Measurements from ENCODE around the gene CEMIP.

DNA sequence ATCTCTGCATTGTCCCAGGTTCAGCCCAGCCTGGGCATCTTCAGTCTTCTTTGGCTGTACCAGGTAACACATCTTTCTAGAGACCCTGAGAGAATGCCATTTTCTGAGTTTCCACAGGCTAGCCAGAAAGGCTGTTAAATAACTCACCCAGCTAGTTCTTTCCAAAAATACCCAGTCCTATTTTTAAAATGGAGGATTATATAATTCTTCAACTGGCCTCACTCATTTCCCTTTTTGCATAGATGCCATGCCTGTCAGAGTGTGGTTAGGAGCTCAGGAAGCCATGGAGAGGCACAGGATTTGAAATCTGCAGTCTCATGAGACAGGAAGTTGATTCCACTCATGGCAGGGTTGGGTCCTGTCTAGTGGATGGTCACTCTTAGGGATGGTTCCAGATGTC, 39.8 kb downstream of the CEMIP start:
- TF ChIP-seq, protein P1, sequence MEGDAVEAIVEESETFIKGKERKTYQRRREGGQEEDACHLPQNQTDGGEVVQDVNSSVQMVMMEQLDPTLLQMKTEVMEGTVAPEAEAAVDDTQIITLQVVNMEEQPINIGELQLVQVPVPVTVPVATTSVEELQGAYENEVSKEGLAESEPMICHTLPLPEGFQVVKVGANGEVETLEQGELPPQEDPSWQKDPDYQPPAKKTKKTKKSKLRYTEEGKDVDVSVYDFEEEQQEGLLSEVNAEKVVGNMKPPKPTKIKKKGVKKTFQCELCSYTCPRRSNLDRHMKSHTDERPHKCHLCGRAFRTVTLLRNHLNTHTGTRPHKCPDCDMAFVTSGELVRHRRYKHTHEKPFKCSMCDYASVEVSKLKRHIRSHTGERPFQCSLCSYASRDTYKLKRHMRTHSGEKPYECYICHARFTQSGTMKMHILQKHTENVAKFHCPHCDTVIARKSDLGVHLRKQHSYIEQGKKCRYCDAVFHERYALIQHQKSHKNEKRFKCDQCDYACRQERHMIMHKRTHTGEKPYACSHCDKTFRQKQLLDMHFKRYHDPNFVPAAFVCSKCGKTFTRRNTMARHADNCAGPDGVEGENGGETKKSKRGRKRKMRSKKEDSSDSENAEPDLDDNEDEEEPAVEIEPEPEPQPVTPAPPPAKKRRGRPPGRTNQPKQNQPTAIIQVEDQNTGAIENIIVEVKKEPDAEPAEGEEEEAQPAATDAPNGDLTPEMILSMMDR (conservative IDR thresholded peaks at IDR 0.05), result no peak
- TF ChIP-seq EZH2 (IDR thresholded peaks at IDR 0.05; ENCODE audit: low read depth), result no peak
